Calu3 (cell line): Measurements from ENCODE around the gene NSDHL. TPM values are rescaled to one million over a fixed set of nuclear protein-coding genes. Genes with fewer than 3 reads are reported as not detected.

Experiments used
- BruUV-seq: library from RNA; stranded (reverse); fragments of 400-500 nt; replicated peaks from 2 replicates; lab custom pipeline; 2021; lab: Mats Ljungman, UMichigan
- CTCF ChIA-PET: fragments of 300-600 bp; sonication (Branson Sonifier 250); formaldehyde crosslinking; loops from one replicate; lab custom pipeline; 2022; ENCODE audit warnings: antibody characterized with exemption; lab: Charles Lee
- DNase-seq: peaks from one replicate; pipeline ENCODE4 v3.0.0; 2022
- H3K27ac Mint-ChIP-seq: one replicate; pipeline ENCODE4 v1.8.0; 2022; ENCODE audit warnings: mixed read lengths; ENCODE audit not compliant: unreplicated experiment
- H3K27me3 Mint-ChIP-seq: one replicate; pipeline ENCODE4 v1.8.0; 2022; ENCODE audit warnings: mixed read lengths; ENCODE audit not compliant: unreplicated experiment
- H3K36me3 Mint-ChIP-seq: one replicate; pipeline ENCODE4 v1.8.0; 2022; ENCODE audit warnings: mild to moderate bottlenecking, moderate library complexity, mixed read lengths; ENCODE audit not compliant: insufficient read depth, unreplicated experiment
- H3K4me1 Mint-ChIP-seq: one replicate; pipeline ENCODE4 v1.8.0; 2022; ENCODE audit warnings: mild to moderate bottlenecking, low read depth, mixed read lengths; ENCODE audit not compliant: unreplicated experiment
- H3K4me3 Mint-ChIP-seq: one replicate; pipeline ENCODE4 v1.8.0; 2022; ENCODE audit warnings: mild to moderate bottlenecking, low read depth, moderate library complexity, mixed read lengths; ENCODE audit not compliant: unreplicated experiment
- H3K9me3 Mint-ChIP-seq: one replicate; pipeline ENCODE4 v1.8.0; 2022; ENCODE audit warnings: low read depth, mixed read lengths; ENCODE audit not compliant: unreplicated experiment
- intact Hi-C: fragments of 100-400 bp; cut with micrococcal nuclease; formaldehyde crosslinking; loops from one replicate; pipeline ENCODE4 v1.10.0; 2022; ENCODE audit not compliant: unreplicated experiment
- total RNA-seq: library from RNA; stranded (reverse); gene quantifications from 2 replicates; pipeline ENCODE4 v1.2.3, GENCODE V29; 2022
- TF ChIP-seq, protein P1 (sequence below): fragments of 200-600 bp; IDR thresholded peaks from one replicate; pipeline ENCODE4 v1.8.0; 2022; ENCODE audit warnings: antibody characterized with exemption; ENCODE audit not compliant: unreplicated experiment

Gene NSDHL
- total RNA-seq, 1 experiment from 2014 or later = 38.1 TPM

DNA sequence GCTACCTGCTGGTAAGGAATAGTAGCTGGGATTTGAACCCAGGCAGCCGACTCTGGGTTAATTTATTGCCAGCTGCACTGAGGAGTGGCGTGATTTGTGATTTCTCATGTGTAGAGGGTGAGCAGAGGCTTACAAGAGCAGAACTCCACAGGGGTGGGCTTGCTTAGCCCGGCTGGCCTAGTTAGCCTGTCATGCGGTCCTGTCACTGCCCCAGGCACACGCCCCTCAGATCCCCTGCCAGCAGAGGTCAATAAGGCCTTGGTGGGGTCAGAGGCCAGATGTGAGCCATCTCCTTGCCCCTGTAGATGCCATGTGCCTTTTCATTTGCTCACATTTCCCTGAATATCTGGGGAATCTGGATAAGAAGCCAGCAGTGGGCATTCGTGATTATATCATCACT is 13.4 kb downstream of the NSDHL start:
- TF ChIP-seq, protein P1, sequence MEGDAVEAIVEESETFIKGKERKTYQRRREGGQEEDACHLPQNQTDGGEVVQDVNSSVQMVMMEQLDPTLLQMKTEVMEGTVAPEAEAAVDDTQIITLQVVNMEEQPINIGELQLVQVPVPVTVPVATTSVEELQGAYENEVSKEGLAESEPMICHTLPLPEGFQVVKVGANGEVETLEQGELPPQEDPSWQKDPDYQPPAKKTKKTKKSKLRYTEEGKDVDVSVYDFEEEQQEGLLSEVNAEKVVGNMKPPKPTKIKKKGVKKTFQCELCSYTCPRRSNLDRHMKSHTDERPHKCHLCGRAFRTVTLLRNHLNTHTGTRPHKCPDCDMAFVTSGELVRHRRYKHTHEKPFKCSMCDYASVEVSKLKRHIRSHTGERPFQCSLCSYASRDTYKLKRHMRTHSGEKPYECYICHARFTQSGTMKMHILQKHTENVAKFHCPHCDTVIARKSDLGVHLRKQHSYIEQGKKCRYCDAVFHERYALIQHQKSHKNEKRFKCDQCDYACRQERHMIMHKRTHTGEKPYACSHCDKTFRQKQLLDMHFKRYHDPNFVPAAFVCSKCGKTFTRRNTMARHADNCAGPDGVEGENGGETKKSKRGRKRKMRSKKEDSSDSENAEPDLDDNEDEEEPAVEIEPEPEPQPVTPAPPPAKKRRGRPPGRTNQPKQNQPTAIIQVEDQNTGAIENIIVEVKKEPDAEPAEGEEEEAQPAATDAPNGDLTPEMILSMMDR = no peak
- BruUV-seq = no TSS peak
- H3K4me1 Mint-ChIP-seq = no peaks in the 10 kb centered on the region
- no peak overlapping the region for H3K4me3 Mint-ChIP-seq
- no peak overlapping the region for H3K27ac Mint-ChIP-seq
- CTCF ChIA-PET = no interaction called here
- H3K36me3 Mint-ChIP-seq = peaks cover 6% of the 10 kb centered on the region
- intact Hi-C loops = no loop called here
- no peaks in the 10 kb centered on the region for H3K9me3 Mint-ChIP-seq
- DNase-seq = no peak
- no peaks in the 10 kb centered on the region for H3K27me3 Mint-ChIP-seq

DNA sequence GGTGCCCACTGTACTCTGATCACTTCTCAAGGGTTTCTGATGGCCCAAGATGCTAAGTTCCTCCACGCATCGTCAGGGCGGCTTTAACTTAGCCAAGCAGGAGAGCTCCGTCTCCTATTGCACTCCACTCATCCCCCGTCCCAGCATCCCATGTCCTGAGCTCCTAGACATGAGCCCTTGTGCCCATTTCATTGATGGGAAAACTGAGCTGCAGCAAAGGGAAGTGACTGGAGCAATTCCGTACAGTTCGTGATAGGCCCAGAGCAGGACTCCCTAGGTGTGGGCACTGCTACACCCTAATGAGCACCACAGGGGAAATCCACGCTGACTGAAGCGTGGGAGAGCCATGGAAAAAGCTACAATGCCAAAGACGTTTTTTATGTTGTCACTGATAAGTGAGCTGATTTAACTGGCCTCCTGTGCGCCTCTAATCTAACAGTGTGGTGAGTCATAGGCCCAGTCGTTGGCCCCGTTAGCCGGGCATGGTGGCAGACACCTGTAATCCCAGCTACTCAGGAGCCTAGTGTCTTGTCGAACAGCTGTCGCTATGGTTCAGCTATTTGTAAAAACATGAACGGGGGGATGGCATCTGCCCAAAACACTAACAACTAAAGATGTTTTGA is 14.9 kb downstream of the NSDHL start:
- CTCF ChIA-PET = no interaction called here
- H3K4me1 Mint-ChIP-seq = no peaks in the 10 kb centered on the region
- H3K36me3 Mint-ChIP-seq = peaks cover 9% of the 10 kb centered on the region
- no peak for DNase-seq
- no peak overlapping the region for H3K4me3 Mint-ChIP-seq
- TF ChIP-seq, protein P1 = no peak
- intact Hi-C loops = no loop called here
- no peak overlapping the region for H3K27ac Mint-ChIP-seq
- no peaks in the 10 kb centered on the region for H3K9me3 Mint-ChIP-seq
- BruUV-seq = no TSS peak
- no peaks in the 10 kb centered on the region for H3K27me3 Mint-ChIP-seq

DNA sequence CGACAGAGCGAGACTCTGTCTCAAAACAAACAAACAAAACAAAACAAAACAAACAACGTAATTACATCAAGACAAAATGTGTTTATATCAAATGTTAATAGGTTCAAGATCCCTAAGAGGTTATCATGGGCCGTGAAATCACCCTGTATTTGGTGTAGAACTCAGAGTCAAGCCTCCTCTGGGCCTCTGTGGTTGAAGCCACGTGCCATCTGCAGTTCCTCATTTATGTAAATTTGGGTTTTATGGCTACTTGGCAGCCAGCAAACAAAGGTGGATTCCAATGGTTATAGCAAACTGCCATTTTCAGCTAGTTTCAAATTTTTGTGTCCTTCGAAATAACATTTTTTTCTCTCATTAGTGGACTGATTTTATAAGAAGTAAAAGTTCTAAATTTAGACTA is 16.4 kb downstream of the NSDHL start:
- Mint-ChIP-seq H3K27me3 (no peaks in the 10 kb centered on the region), H3K27ac (no peak overlapping the region), H3K4me1 (no peaks in the 10 kb centered on the region), H3K4me3 (no peak overlapping the region), H3K9me3 (no peaks in the 10 kb centered on the region), H3K36me3 (peaks cover 19% of the 10 kb centered on the region)
- CTCF ChIA-PET = no interaction called here
- intact Hi-C loops = no loop called here
- no peak for DNase-seq
- BruUV-seq = no TSS peak
- TF ChIP-seq, protein P1 = no peak

DNA sequence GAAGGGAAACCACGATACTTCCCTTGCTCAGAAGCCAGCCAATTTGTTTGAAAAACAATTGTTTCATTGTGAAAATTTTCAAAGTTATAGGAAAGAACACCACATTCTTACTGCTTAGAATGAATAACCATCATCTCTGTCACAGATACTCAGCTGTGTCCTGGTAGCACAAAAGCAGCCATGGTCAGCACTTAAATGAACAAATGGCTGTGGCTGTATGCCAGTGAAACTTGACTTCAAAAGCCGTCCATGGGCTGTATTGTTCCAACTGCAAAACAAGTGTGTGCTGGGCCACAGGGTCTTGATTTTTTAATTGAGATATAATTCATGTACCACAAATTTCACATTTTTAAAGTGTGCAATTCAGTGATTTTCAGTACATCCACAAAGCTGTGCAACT is 19.6 kb downstream of the NSDHL start:
- Mint-ChIP-seq H3K36me3 (peaks cover 38% of the 10 kb centered on the region), H3K4me3 (no peak overlapping the region), H3K27ac (no peak overlapping the region), H3K27me3 (no peaks in the 10 kb centered on the region), H3K9me3 (no peaks in the 10 kb centered on the region), H3K4me1 (peaks cover 12% of the 10 kb centered on the region)
- no TSS peak for BruUV-seq
- no peak for DNase-seq
- TF ChIP-seq, protein P1 = no peak
- CTCF ChIA-PET = no interaction called here
- intact Hi-C loops = no loop called here
